ENCODE data around the gene FAM167B.

- TF ChIP-seq, protein P1, sequence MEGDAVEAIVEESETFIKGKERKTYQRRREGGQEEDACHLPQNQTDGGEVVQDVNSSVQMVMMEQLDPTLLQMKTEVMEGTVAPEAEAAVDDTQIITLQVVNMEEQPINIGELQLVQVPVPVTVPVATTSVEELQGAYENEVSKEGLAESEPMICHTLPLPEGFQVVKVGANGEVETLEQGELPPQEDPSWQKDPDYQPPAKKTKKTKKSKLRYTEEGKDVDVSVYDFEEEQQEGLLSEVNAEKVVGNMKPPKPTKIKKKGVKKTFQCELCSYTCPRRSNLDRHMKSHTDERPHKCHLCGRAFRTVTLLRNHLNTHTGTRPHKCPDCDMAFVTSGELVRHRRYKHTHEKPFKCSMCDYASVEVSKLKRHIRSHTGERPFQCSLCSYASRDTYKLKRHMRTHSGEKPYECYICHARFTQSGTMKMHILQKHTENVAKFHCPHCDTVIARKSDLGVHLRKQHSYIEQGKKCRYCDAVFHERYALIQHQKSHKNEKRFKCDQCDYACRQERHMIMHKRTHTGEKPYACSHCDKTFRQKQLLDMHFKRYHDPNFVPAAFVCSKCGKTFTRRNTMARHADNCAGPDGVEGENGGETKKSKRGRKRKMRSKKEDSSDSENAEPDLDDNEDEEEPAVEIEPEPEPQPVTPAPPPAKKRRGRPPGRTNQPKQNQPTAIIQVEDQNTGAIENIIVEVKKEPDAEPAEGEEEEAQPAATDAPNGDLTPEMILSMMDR (IDR thresholded peaks at IDR 0.05) = no peak
- no peak for TF ChIP-seq EZH2 (IDR thresholded peaks at IDR 0.05; ENCODE audit: borderline replicate concordance, insufficient read depth, low read depth, low read length, poor library complexity, severe bottlenecking)
These were observed 18.3 kb upstream of the FAM167B start for GRCh38 chr1:32228771-32229170.

Data from B cell (primary cell).